HepG2 (cell line): ENCODE measurements around the gene LTBR. TPM values are rescaled to one million over a fixed set of nuclear protein-coding genes. Genes with fewer than 3 reads are reported as not detected.

Experiments used
- ARNTL ChIP-seq: sonication (generic); formaldehyde crosslinking; IDR thresholded peaks from 2 replicates; pipeline ENCODE4 v1.4.0; 2020; ENCODE audit warnings: mild to moderate bottlenecking, missing genetic modification reagents
- BHLHE40 ChIP-seq: IDR thresholded peaks from 2 replicates; pipeline ENCODE4 v1.6.1; 2011; ENCODE audit warnings: low read length, improper control_type of control experiment
- EEA1 ChIP-seq: sonication (generic); formaldehyde crosslinking; IDR thresholded peaks from 2 replicates; pipeline ENCODE4 v1.5.1; 2020; ENCODE audit warnings: mild to moderate bottlenecking, missing genetic modification reagents, borderline replicate concordance
- ETV6 ChIP-seq: sonication (generic); formaldehyde crosslinking; conservative IDR thresholded peaks from 2 replicates; pipeline ENCODE4 v1.4.0; 2020; ENCODE audit warnings: missing genetic modification reagents
- FOSL2 ChIP-seq: sonication (generic); formaldehyde crosslinking; IDR thresholded peaks from 2 replicates; pipeline ENCODE4 v1.4.0; 2020; ENCODE audit warnings: missing genetic modification reagents
- GATAD1 ChIP-seq: IDR thresholded peaks from 2 replicates; pipeline ENCODE4 v1.6.1; 2016; ENCODE audit warnings: missing genetic modification reagents, missing compliant biosample characterization
- JUND ChIP-seq: sonication (generic); formaldehyde crosslinking; IDR thresholded peaks from 2 replicates; pipeline ENCODE4 v1.8.0; 2022; ENCODE audit warnings: mild to moderate bottlenecking, missing genetic modification reagents
- KDM1A ChIP-seq: IDR thresholded peaks from 2 replicates; pipeline ENCODE4 v1.6.1; 2016; ENCODE audit warnings: missing compliant biosample characterization
- MED1 ChIP-seq: sonication (generic); formaldehyde crosslinking; IDR thresholded peaks from 2 replicates; pipeline ENCODE4 v1.4.0; 2020; ENCODE audit warnings: missing genetic modification reagents
- MTA3 ChIP-seq: sonication (generic); formaldehyde crosslinking; IDR thresholded peaks from 2 replicates; pipeline ENCODE4 v1.4.0; 2020; ENCODE audit warnings: missing genetic modification reagents
- NCOR1 ChIP-seq: fragments of 200-600 bp; sonication (generic); IDR thresholded peaks from 2 replicates; pipeline ENCODE4 v1.7.0; 2017; ENCODE audit warnings: antibody characterized with exemption, low read length, borderline replicate concordance
- NR2F6 ChIP-seq, 2 experiments: IDR thresholded peaks; 2 replicates each; pipeline ENCODE4 v1.6.1; 2016; ENCODE audit warnings: antibody characterized with exemption in 1 of 2, mild to moderate bottlenecking in 1 of 2
- SOX5 ChIP-seq: IDR thresholded peaks from 2 replicates; pipeline ENCODE4 v1.6.1; 2016; ENCODE audit warnings: borderline replicate concordance
- TGIF2 ChIP-seq: IDR thresholded peaks from 2 replicates; pipeline ENCODE4 v1.6.1; 2016; ENCODE audit warnings: control low read depth, missing compliant biosample characterization
- YEATS4 ChIP-seq: sonication (generic); formaldehyde crosslinking; IDR thresholded peaks from 2 replicates; pipeline ENCODE4 v1.4.0; 2020; ENCODE audit warnings: missing genetic modification reagents, borderline replicate concordance
- ZFAT ChIP-seq: sonication (generic); formaldehyde crosslinking; conservative IDR thresholded peaks from 2 replicates; pipeline ENCODE4 v1.8.1; 2023; ENCODE audit warnings: missing genetic modification reagents, inconsistent platforms
- ZFP90 ChIP-seq: sonication (generic); formaldehyde crosslinking; IDR thresholded peaks from 2 replicates; pipeline ENCODE4 v1.8.0; 2022; ENCODE audit warnings: missing genetic modification reagents, mild to moderate bottlenecking, inconsistent platforms, borderline replicate concordance
- ZMYM3 ChIP-seq: sonication (generic); formaldehyde crosslinking; IDR thresholded peaks from 2 replicates; pipeline ENCODE4 v1.5.1; 2020; ENCODE audit warnings: mild to moderate bottlenecking, missing genetic modification reagents
- ZNF709 ChIP-seq: sonication (generic); formaldehyde crosslinking; IDR thresholded peaks from 2 replicates; pipeline ENCODE4 v1.5.0; 2020; ENCODE audit warnings: mild to moderate bottlenecking, missing genetic modification reagents
- ZNF773 ChIP-seq: sonication (generic); formaldehyde crosslinking; IDR thresholded peaks from 2 replicates; pipeline ENCODE4 v1.4.0; 2020; ENCODE audit warnings: missing genetic modification reagents, borderline replicate concordance
- polyA plus RNA-seq, 8 experiments: library from polyadenylated mRNA; depleted of rRNA in 3 of 8; stranded (reverse) in 7 of 8; unstranded in 1 of 8; fragments of >200 nt; fragmentation: Illumina TruSeq in 4 of 8; extraction: Trizol in 4 of 8; gene quantifications; 2 replicates each; pipeline versions ENCODE4 v1.2.1 to v1.2.3, GENCODE V29; 2011 to 2016; ENCODE audit warnings: low read depth in 4 of 8, missing spikeins in 1 of 8, mixed read lengths in 1 of 8; ENCODE audit not compliant: insufficient read depth in 1 of 8
- total RNA-seq, 5 experiments: library from RNA; depleted of rRNA; stranded (reverse); fragments of >200 nt; fragmentation: Illumina TruSeq; extraction: Trizol; gene quantifications; 2 replicates each; pipeline ENCODE4 v1.2.3, GENCODE V29; 2016; ENCODE audit warnings: low read depth in 1 of 5
- TF ChIP-seq, protein P1 (sequence below): sonication (generic); formaldehyde crosslinking; IDR thresholded peaks from 2 replicates; pipeline ENCODE4 v1.8.1; 2023; ENCODE audit warnings: mild to moderate bottlenecking, missing genetic modification reagents
- TF ChIP-seq, protein P2 (sequence below): IDR thresholded peaks from 2 replicates; pipeline ENCODE4 v1.6.1; 2016; ENCODE audit warnings: missing genetic modification reagents, missing compliant biosample characterization
- TF ChIP-seq, protein P3 (sequence below): IDR thresholded peaks from 2 replicates; pipeline ENCODE4 v1.6.1; 2016
- TF ChIP-seq, protein P4 (sequence below): sonication (generic); formaldehyde crosslinking; IDR thresholded peaks from 2 replicates; pipeline ENCODE4 v1.5.1; 2020; ENCODE audit warnings: mild to moderate bottlenecking, missing genetic modification reagents, moderate library complexity
- TF ChIP-seq, protein P5 (sequence below): sonication (generic); formaldehyde crosslinking; IDR thresholded peaks from 2 replicates; pipeline ENCODE4 v1.5.0; 2020; ENCODE audit warnings: missing genetic modification reagents

The LTBR gene
- total and polyA plus RNA-seq, 2 of the 13 experiments (the other 11 are each of a cell fraction or from before 2014, with no cell fraction given) = 31.4 to 34.8 TPM

DNA sequence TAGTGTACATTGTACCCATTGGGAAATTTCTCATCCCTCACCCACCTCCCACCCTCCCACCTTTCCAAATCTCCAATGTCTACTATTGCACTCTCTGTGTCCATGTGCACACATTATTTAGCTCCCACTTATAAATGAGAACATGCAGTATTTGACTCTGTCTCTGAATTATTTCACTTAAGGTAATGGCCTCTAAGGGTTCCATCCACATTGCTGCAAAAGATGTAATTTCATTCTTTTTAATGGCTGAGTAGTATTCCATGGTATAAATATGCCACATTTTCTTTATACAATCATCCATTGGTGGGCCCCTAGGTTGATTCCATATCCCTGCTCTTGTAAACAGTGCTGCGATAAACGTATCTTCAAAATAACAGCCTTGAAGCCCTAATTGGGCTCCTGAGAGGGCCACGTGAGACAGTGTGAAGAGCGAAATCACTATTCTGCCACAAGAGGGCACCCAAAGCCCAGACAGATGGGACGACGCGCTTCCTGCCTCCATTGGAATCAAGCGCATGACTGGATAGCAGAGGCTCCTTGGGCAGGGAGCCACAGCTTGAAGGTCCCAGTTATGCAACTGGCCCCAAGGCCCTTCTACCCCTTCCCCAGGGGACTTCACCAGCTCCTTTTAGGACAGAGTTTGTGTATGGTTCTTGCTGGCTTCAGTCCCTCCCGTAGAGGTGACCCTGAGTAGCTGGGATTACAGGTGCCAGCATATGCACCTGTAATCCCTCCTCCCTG is 39.5 kb downstream of the LTBR start (continued):
- TF ChIP-seq NCOR1 = no peak
- no peak for TF ChIP-seq ZNF773 (CRISPR knock-in tag)
- TF ChIP-seq, protein P1, sequence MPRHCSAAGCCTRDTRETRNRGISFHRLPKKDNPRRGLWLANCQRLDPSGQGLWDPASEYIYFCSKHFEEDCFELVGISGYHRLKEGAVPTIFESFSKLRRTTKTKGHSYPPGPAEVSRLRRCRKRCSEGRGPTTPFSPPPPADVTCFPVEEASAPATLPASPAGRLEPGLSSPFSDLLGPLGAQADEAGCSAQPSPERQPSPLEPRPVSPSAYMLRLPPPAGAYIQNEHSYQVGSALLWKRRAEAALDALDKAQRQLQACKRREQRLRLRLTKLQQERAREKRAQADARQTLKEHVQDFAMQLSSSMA (CRISPR knock-in tag) = 0 out of 2 replicates have a peak, but pooled peaks have one; percentile 37
- 0 out of 2 replicates have a peak, but pooled peaks have one; percentile 22 for TF ChIP-seq SOX5
- TF ChIP-seq JUND = 0 out of 2 replicates have a peak, but pooled peaks have one; percentile 46
- TF ChIP-seq TGIF2 (CRISPR knock-in tag) = no peak
- TF ChIP-seq MED1 (CRISPR knock-in tag) = 0 out of 2 replicates have a peak, but pooled peaks have one; percentile 20
- no peak for TF ChIP-seq ZNF709 (CRISPR knock-in tag)
- no peak for TF ChIP-seq ZFAT (CRISPR knock-in tag)
- TF ChIP-seq ARNTL (CRISPR knock-in tag) = peak; percentile 70; the same call in 1 of the 2 replicates
- TF ChIP-seq, protein P2, sequence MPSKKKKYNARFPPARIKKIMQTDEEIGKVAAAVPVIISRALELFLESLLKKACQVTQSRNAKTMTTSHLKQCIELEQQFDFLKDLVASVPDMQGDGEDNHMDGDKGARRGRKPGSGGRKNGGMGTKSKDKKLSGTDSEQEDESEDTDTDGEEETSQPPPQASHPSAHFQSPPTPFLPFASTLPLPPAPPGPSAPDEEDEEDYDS = 0 out of 2 replicates have a peak, but pooled peaks have one; percentile 11
- TF ChIP-seq MTA3 (CRISPR knock-in tag) = no peak
- peak; percentile 83 for TF ChIP-seq BHLHE40
- TF ChIP-seq, protein P3, sequence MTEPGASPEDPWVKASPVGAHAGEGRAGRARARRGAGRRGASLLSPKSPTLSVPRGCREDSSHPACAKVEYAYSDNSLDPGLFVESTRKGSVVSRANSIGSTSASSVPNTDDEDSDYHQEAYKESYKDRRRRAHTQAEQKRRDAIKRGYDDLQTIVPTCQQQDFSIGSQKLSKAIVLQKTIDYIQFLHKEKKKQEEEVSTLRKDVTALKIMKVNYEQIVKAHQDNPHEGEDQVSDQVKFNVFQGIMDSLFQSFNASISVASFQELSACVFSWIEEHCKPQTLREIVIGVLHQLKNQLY (CRISPR knock-in tag) = 0 out of 2 replicates have a peak, but pooled peaks have one; percentile 40
- TF ChIP-seq, protein P4, sequence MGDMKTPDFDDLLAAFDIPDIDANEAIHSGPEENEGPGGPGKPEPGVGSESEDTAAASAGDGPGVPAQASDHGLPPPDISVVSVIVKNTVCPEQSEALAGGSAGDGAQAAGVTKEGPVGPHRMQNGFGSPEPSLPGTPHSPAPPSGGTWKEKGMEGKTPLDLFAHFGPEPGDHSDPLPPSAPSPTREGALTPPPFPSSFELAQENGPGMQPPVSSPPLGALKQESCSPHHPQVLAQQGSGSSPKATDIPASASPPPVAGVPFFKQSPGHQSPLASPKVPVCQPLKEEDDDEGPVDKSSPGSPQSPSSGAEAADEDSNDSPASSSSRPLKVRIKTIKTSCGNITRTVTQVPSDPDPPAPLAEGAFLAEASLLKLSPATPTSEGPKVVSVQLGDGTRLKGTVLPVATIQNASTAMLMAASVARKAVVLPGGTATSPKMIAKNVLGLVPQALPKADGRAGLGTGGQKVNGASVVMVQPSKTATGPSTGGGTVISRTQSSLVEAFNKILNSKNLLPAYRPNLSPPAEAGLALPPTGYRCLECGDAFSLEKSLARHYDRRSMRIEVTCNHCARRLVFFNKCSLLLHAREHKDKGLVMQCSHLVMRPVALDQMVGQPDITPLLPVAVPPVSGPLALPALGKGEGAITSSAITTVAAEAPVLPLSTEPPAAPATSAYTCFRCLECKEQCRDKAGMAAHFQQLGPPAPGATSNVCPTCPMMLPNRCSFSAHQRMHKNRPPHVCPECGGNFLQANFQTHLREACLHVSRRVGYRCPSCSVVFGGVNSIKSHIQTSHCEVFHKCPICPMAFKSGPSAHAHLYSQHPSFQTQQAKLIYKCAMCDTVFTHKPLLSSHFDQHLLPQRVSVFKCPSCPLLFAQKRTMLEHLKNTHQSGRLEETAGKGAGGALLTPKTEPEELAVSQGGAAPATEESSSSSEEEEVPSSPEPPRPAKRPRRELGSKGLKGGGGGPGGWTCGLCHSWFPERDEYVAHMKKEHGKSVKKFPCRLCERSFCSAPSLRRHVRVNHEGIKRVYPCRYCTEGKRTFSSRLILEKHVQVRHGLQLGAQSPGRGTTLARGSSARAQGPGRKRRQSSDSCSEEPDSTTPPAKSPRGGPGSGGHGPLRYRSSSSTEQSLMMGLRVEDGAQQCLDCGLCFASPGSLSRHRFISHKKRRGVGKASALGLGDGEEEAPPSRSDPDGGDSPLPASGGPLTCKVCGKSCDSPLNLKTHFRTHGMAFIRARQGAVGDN (CRISPR knock-in tag) = peak; percentile 54
- 0 out of 2 replicates have a peak, but pooled peaks have one; percentile 64 for TF ChIP-seq ZFP90 (CRISPR knock-in tag)
- TF ChIP-seq YEATS4 (CRISPR knock-in tag) = peak; percentile 33; the same call in 1 of the 2 replicates
- 0 out of 2 replicates have a peak, but pooled peaks have one; percentile 19 for TF ChIP-seq ZMYM3 (CRISPR knock-in tag)
- peak; percentile 36; the same call in 1 of the 2 replicates for TF ChIP-seq FOSL2 (CRISPR knock-in tag)
- TF ChIP-seq NR2F6 (IDR thresholded peaks at IDR 0.05) = no peak
- TF ChIP-seq NR2F6 (CRISPR knock-in tag; IDR thresholded peaks at IDR 0.05) = 0 out of 2 replicates have a peak, but pooled peaks have one; percentile 10
- TF ChIP-seq EEA1 (CRISPR knock-in tag) = no peak
- TF ChIP-seq, protein P5, sequence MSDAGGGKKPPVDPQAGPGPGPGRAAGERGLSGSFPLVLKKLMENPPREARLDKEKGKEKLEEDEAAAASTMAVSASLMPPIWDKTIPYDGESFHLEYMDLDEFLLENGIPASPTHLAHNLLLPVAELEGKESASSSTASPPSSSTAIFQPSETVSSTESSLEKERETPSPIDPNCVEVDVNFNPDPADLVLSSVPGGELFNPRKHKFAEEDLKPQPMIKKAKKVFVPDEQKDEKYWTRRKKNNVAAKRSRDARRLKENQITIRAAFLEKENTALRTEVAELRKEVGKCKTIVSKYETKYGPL = peak; percentile 87
- TF ChIP-seq KDM1A (CRISPR knock-in tag) = no peak
- TF ChIP-seq ETV6 (CRISPR knock-in tag) = no peak
- TF ChIP-seq GATAD1 (CRISPR knock-in tag) = peak; percentile 59
